ENCODE results near the gene CMPK1.

DNA sequence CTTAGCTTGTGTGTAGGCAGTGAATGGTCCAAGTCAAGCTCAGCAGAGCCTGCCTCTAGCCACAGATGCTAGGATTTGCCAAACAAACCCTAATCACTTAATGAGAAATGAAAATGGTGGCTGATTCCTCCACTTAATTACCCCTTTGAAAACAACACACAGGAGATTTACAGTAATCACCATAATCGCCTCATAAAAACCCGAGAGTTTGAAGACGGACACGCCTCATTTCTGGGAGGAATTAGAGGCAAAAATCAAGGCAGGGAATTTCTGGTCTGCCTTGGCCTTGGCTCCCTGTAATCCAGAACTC is 66.2 kb downstream of the CMPK1 start:
- TF ChIP-seq, protein P1, sequence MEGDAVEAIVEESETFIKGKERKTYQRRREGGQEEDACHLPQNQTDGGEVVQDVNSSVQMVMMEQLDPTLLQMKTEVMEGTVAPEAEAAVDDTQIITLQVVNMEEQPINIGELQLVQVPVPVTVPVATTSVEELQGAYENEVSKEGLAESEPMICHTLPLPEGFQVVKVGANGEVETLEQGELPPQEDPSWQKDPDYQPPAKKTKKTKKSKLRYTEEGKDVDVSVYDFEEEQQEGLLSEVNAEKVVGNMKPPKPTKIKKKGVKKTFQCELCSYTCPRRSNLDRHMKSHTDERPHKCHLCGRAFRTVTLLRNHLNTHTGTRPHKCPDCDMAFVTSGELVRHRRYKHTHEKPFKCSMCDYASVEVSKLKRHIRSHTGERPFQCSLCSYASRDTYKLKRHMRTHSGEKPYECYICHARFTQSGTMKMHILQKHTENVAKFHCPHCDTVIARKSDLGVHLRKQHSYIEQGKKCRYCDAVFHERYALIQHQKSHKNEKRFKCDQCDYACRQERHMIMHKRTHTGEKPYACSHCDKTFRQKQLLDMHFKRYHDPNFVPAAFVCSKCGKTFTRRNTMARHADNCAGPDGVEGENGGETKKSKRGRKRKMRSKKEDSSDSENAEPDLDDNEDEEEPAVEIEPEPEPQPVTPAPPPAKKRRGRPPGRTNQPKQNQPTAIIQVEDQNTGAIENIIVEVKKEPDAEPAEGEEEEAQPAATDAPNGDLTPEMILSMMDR (IDR thresholded peaks at IDR 0.05; ENCODE audit: insufficient read depth, low read length), result no peak
- TF ChIP-seq POLR2AphosphoS5 (IDR thresholded peaks at IDR 0.05; ENCODE audit: low read depth) (no peak), GABPA (IDR thresholded peaks at IDR 0.05; ENCODE audit: low read depth) (no peak)
- TF ChIP-seq, protein P2, sequence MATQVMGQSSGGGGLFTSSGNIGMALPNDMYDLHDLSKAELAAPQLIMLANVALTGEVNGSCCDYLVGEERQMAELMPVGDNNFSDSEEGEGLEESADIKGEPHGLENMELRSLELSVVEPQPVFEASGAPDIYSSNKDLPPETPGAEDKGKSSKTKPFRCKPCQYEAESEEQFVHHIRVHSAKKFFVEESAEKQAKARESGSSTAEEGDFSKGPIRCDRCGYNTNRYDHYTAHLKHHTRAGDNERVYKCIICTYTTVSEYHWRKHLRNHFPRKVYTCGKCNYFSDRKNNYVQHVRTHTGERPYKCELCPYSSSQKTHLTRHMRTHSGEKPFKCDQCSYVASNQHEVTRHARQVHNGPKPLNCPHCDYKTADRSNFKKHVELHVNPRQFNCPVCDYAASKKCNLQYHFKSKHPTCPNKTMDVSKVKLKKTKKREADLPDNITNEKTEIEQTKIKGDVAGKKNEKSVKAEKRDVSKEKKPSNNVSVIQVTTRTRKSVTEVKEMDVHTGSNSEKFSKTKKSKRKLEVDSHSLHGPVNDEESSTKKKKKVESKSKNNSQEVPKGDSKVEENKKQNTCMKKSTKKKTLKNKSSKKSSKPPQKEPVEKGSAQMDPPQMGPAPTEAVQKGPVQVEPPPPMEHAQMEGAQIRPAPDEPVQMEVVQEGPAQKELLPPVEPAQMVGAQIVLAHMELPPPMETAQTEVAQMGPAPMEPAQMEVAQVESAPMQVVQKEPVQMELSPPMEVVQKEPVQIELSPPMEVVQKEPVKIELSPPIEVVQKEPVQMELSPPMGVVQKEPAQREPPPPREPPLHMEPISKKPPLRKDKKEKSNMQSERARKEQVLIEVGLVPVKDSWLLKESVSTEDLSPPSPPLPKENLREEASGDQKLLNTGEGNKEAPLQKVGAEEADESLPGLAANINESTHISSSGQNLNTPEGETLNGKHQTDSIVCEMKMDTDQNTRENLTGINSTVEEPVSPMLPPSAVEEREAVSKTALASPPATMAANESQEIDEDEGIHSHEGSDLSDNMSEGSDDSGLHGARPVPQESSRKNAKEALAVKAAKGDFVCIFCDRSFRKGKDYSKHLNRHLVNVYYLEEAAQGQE (IDR thresholded peaks at IDR 0.05; ENCODE audit: insufficient replicate concordance, low read depth), result no peak
